Left lung (tissue), 10 donors: ENCODE measurements around the gene GDI1. TPM values are rescaled to one million over a fixed set of nuclear protein-coding genes. Genes with fewer than 3 reads are reported as not detected.

Experiments used
- ATAC-seq: fragments of 200-7000 bp; cut with Tn5 transposase; one replicate; pipeline ENCODE4 v1.9.1; 2020; ENCODE audit warnings: moderate library complexity
- DNase-seq, 4 donors: peaks; one replicate each; pipeline ENCODE4 v3.0.0-alpha.2; 2013 to 2020
- H3K27ac ChIP-seq, 2 donors: fragments of 200-600 bp; sonication (generic) in 1 of 2; one replicate each; pipeline versions ENCODE4 v1.5.0 to v1.8.0; 2020 to 2021
- H3K27me3 ChIP-seq, 2 donors: fragments of 200-600 bp; sonication (generic) in 1 of 2; one replicate each; pipeline versions ENCODE4 v1.5.0 to v1.8.0; 2020 to 2021
- H3K36me3 ChIP-seq, 2 donors: fragments of 200-600 bp; sonication (generic) in 1 of 2; one replicate each; pipeline versions ENCODE4 v1.5.0 to v1.8.0; 2020 to 2021
- H3K4me1 ChIP-seq, 2 donors: fragments of 200-600 bp; one replicate each; pipeline ENCODE4 v1.8.0; 2021
- H3K4me3 ChIP-seq, 2 donors: fragments of 200-600 bp; sonication (generic) in 1 of 2; one replicate each; pipeline versions ENCODE4 v1.5.0 to v1.8.0; 2020 to 2021; ENCODE audit warnings: mild to moderate bottlenecking in 1 of 2
- H3K9me3 ChIP-seq, 2 donors: fragments of 200-600 bp; sonication (generic) in 1 of 2; one replicate each; pipeline versions ENCODE4 v1.5.0 to v1.8.0; 2020 to 2021
- intact Hi-C, 2 donors: fragments of 100-400 bp; cut with DNase I; formaldehyde crosslinking; loops; one replicate each; pipeline versions ENCODE4 v1.11.2 to v1.14.2; 2022
- polyA plus RNA-seq, 6 donors: library from polyadenylated mRNA; unstranded; fragments of 120-200 nt; gene quantifications; one replicate each; pipeline ENCODE4 v1.2.1, GENCODE V29; 2013; ENCODE audit not compliant: insufficient read length in 6 of 6
- total RNA-seq, 2 donors: library from RNA; stranded (reverse); fragmentation: NEBNext Ultra II Directional; extraction: Animal tissue kit (Norgen Biotek cat#: 25700); gene quantifications; one replicate each; pipeline ENCODE4 v1.2.1, GENCODE V29; 2021
- TF ChIP-seq, protein P1 (sequence below), 2 donors: fragments of 200-600 bp; sonication (generic) in 1 of 2; IDR thresholded peaks; one replicate each; pipeline versions ENCODE4 v1.5.0 to v1.8.0; 2021; ENCODE audit warnings: antibody characterized with exemption in 2 of 2
- donor health status: DM: no; HTN: yes; CAD: no.
- donor health status: DM: no; HTN: no; CAD: no.

Gene GDI1
- total and polyA plus RNA-seq, 8 donors = 107 to 163 (median 128) TPM

DNA sequence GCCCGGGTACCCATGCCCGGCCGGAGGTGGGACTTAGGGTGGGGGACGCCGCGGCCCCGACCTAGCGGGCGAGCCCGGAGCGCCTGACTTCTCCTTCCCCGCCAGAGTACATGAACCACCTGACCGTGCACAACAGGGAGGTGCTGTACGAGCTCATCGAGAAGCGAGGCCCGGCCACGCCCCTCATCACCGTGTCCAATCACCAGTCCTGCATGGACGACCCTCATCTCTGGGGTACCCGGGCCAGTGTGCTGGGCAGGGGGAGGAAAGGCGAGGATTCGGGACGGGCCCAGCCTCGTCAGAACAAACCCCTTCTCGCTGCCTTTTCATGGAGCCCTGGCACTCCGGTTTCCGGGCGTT is 25.0 kb upstream of the GDI1 start:
- TF ChIP-seq, protein P1, sequence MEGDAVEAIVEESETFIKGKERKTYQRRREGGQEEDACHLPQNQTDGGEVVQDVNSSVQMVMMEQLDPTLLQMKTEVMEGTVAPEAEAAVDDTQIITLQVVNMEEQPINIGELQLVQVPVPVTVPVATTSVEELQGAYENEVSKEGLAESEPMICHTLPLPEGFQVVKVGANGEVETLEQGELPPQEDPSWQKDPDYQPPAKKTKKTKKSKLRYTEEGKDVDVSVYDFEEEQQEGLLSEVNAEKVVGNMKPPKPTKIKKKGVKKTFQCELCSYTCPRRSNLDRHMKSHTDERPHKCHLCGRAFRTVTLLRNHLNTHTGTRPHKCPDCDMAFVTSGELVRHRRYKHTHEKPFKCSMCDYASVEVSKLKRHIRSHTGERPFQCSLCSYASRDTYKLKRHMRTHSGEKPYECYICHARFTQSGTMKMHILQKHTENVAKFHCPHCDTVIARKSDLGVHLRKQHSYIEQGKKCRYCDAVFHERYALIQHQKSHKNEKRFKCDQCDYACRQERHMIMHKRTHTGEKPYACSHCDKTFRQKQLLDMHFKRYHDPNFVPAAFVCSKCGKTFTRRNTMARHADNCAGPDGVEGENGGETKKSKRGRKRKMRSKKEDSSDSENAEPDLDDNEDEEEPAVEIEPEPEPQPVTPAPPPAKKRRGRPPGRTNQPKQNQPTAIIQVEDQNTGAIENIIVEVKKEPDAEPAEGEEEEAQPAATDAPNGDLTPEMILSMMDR (IDR thresholded peaks at IDR 0.05) = no peak
- Histone ChIP-seq H3K27me3 (no peaks in the 10 kb centered on the region), H3K4me3 (peak overlapping the region; percentile 50 to 68), H3K4me1 (peaks cover 0 to 42% of the 10 kb centered on the region in 2 donors), H3K36me3 (no peaks in the 10 kb centered on the region), H3K9me3 (no peaks in the 10 kb centered on the region), H3K27ac (peak overlapping the region; percentile 91 to 94)
- DNase-seq (peak in 3 of 4 donors; percentile 63 to 85 (median 76)), ATAC-seq (peak; percentile 80)
- intact Hi-C loops = no loop called here

DNA sequence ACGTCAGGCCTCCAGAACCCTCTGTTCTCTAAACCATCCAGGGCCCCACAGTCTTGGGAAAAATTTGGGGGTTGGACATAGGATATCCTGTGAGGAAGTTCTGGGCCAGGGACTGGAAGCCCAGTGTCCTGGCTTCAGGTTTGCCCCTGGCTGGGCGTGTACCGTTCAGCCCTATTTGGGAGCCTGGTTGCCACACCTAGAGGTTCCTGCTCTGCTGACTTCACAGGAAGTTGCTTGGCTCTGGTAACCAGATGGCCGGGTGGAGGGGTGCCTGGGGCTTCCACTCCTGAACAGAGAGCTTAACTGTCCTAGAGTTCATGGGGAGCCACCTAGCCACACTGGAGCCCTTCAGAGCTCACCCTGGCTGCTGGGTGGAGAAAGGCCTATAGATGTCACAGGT is 24.5 kb upstream of the GDI1 start:
- intact Hi-C loops = no loop called here
- H3K27ac ChIP-seq = peak overlapping the region; percentile 91 to 94
- H3K4me3 ChIP-seq = peak overlapping the region; percentile 50 to 68
- TF ChIP-seq, protein P1 (IDR thresholded peaks at IDR 0.05) = no peak
- DNase-seq (no peak), ATAC-seq (no peak)
- no peaks in the 10 kb centered on the region for H3K27me3 ChIP-seq
- H3K4me1 ChIP-seq = peaks cover 0 to 37% of the 10 kb centered on the region in 2 donors
- H3K9me3 ChIP-seq = no peaks in the 10 kb centered on the region
- no peaks in the 10 kb centered on the region for H3K36me3 ChIP-seq

DNA sequence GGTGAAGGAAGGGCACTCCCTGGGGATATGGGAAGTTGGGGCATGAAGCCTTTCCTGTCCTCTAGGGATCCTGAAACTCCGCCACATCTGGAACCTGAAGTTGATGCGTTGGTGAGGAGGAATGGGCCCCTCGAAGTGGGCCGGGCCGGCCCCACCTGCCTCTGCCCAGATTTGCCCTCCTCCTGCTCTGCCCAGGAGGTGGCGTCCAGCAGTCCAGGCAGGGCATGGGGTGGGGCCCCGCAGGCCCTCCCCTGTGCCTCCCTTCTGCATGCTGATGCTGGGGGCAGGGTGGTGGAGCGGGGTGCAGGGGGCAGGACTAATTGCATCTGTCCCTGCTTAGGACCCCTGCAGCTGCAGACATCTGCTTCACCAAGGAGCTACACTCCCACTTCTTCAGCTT is 23.8 kb upstream of the GDI1 start:
- TF ChIP-seq, protein P1 (IDR thresholded peaks at IDR 0.05) = no peak
- Histone ChIP-seq H3K9me3 (no peaks in the 10 kb centered on the region), H3K4me1 (peaks cover 0 to 32% of the 10 kb centered on the region in 2 donors), H3K27me3 (no peaks in the 10 kb centered on the region), H3K4me3 (no peak overlapping the region), H3K36me3 (no peaks in the 10 kb centered on the region), H3K27ac (peak overlapping the region in 1 of 2 donors; percentile 94)
- intact Hi-C loops = no loop called here
- ATAC-seq (no peak), DNase-seq (no peak)

DNA sequence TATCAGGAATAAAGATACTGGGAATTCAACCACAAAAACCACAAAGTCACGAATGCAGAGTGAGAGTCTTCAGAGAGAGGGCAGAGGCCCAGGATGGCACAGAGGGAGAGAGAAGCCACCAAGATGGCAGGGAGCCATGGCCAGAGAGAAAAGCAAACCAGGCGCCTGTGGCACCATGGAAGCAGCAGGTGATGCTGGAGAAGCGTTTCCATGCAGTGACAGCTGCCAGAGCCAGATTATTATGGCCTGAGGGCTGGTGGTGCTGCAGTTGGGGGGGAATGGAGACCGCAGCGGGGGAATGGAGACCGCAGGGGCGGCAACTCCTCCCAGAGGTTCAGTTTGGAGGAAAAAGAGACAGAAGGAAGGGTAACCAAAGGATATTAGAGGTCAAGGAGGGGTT is 19.8 kb upstream of the GDI1 start:
- H3K27ac ChIP-seq = no peak overlapping the region
- no peak for DNase-seq
- intact Hi-C loops = no loop called here
- H3K36me3 ChIP-seq = peaks cover 0 to 7% of the 10 kb centered on the region in 2 donors
- ATAC-seq = no peak
- no peaks in the 10 kb centered on the region for H3K9me3 ChIP-seq
- H3K4me3 ChIP-seq = no peak overlapping the region
- TF ChIP-seq, protein P1 (IDR thresholded peaks at IDR 0.05) = no peak
- no peaks in the 10 kb centered on the region for H3K27me3 ChIP-seq
- H3K4me1 ChIP-seq = peaks cover 0 to 7% of the 10 kb centered on the region in 2 donors

DNA sequence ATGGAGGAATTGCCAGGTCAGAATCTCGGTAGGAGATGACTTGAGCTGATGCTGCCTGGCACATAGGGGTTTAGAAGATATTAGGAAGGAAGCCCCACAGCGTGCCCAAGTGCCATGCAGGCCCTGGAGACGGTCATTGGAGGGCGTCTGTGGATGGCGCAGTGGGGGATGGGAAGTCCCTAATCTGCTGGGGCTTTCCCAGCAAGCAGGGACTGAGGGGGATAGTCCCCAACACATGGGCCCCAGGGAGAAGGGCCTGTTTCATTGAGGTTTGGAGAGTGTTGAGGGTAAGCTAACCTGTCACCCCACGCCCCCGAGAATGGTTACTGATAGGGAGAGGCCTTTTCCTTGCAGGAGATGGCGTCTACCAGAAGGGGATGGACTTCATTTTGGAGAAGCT is 17.8 kb upstream of the GDI1 start:
- ATAC-seq (no peak), DNase-seq (no peak)
- no peak overlapping the region for H3K4me3 ChIP-seq
- no peaks in the 10 kb centered on the region for H3K9me3 ChIP-seq
- H3K27ac ChIP-seq = no peak overlapping the region
- intact Hi-C loops = no loop called here
- H3K36me3 ChIP-seq = peaks cover 0 to 7% of the 10 kb centered on the region in 2 donors
- no peaks in the 10 kb centered on the region for H3K4me1 ChIP-seq
- TF ChIP-seq, protein P1 (IDR thresholded peaks at IDR 0.05) = no peak
- no peaks in the 10 kb centered on the region for H3K27me3 ChIP-seq
